ENCODE data around the gene TANGO2. TPM values are rescaled to one million over a fixed set of nuclear protein-coding genes. Genes with fewer than 3 reads are reported as not detected.

Gene TANGO2
- total and polyA plus RNA-seq, 2 experiments from 2014 or later, result 27.3 to 45.0 TPM

DNA sequence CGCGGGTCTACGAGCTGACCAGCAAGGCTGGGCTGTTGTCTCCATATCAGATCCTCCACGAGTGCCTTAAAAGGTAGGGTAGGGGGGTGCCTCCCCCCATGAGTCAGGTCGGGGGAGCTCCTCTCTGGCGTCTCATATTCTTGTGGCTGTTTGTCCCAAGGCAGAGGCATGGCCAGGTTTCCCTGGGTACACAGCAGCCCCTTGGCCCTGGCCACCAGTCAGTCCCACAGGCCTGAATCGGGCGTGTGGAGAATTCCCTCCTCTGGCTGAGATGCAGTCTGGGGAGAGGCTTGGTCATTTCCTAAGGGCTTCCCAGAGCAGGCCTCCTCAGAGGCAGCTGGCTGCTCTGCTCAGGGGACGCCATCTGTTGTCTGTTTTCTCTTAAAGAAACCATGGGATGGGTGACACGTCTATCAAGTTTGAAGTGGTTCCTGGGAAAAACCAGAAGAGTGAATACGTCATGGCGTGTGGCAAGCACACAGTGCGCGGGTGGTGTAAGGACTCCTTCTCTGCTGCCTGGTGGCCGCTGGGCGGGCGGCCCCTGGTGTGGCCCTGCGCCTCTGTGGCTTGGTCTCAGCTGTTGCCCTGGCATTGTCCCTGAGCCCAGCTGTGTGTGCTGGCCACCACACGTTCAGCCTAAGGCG, 85.4 kb downstream of the TANGO2 start:
- H3K27me3 ChIP-seq (replicated peaks; ENCODE audit: insufficient read depth), result no peaks in the 10 kb centered on the region
- H3K36me3 ChIP-seq (ENCODE audit: low read depth), result peaks cover 18% of the 10 kb centered on the region
- 87 to 90% methylated on average over 20 of the region's 20 CpGs for WGBS, 2 experiments (ENCODE audit: low coverage in 1 of 2, low lambda C conversion rate in 2 of 2, missing lambda C conversion rate in 2 of 2)
- in situ Hi-C loops (cut with MboI), result no loop called here
- no peaks in the 10 kb centered on the region for H3K9me3 ChIP-seq (ENCODE audit: low read depth)
- H3K4me1 ChIP-seq (ENCODE audit: insufficient read depth), result no peaks in the 10 kb centered on the region
- DNase-seq, result no peak
- peaks cover 50% of the 10 kb centered on the region for H3K79me2 ChIP-seq (ENCODE audit: insufficient read depth)
- no peak overlapping the region for H2AFZ ChIP-seq
- H3K27ac ChIP-seq, result no peak overlapping the region
- no peaks in the 10 kb centered on the region for H3K9me2 ChIP-seq (ENCODE audit: insufficient read depth)
- no peak overlapping the region for H3K9ac ChIP-seq
- no peak overlapping the region for H3K4me3 ChIP-seq
- no peaks in the 10 kb centered on the region for H4K20me1 ChIP-seq (ENCODE audit: insufficient read depth)
- peaks cover 11% of the 10 kb centered on the region for H3F3A ChIP-seq (ENCODE audit: insufficient read depth)
- TF ChIP-seq EZH2phosphoT487 (IDR thresholded peaks at IDR 0.05; ENCODE audit: insufficient read depth, low read depth) (no peak), EZH2 (IDR thresholded peaks at IDR 0.05; ENCODE audit: insufficient read depth, poor library complexity, severe bottlenecking) (no peak)
- H3K4me2 ChIP-seq (ENCODE audit: unreplicated experiment), result no peak overlapping the region

DNA sequence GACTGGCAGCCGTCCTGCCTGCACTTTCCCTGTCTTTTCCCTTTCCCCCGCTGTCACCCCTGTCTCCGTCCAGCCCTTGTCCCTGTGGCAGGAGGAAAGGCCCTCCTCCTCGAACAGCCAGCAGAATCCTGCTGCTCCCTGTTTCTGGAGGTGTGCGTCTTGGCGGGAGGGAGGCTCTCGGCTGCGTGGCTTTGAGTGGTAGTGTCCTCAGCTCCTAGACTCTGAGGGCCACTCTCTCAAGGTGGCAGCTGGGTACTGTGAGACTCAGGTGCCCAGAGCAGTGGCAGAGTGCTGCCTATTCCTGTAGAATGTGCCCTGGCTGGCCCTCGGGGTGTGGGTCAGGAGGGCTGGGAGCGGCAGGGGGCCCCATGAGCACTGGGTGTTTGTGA, 85.9 kb downstream of the TANGO2 start:
- Histone ChIP-seq H3K27ac (no peak overlapping the region), H3K27me3 (replicated peaks; ENCODE audit: insufficient read depth) (no peaks in the 10 kb centered on the region), H3K79me2 (ENCODE audit: insufficient read depth) (peaks cover 45% of the 10 kb centered on the region), H3F3A (ENCODE audit: insufficient read depth) (peaks cover 13% of the 10 kb centered on the region), H3K36me3 (ENCODE audit: low read depth) (peaks cover 18% of the 10 kb centered on the region), H3K4me1 (ENCODE audit: insufficient read depth) (no peaks in the 10 kb centered on the region), H3K9ac (no peak overlapping the region), H3K4me2 (ENCODE audit: unreplicated experiment) (no peak overlapping the region), H4K20me1 (ENCODE audit: insufficient read depth) (no peaks in the 10 kb centered on the region), H3K4me3 (no peak overlapping the region), H3K9me3 (ENCODE audit: low read depth) (no peaks in the 10 kb centered on the region), H3K9me2 (ENCODE audit: insufficient read depth) (no peaks in the 10 kb centered on the region), H2AFZ (no peak overlapping the region)
- DNase-seq, result no peak
- 89 to 91% methylated on average over 9 to 10 of the region's 10 CpGs for WGBS, 2 experiments (ENCODE audit: low coverage in 1 of 2, low lambda C conversion rate in 2 of 2, missing lambda C conversion rate in 2 of 2)
- TF ChIP-seq EZH2phosphoT487 (IDR thresholded peaks at IDR 0.05; ENCODE audit: insufficient read depth, low read depth) (no peak), EZH2 (IDR thresholded peaks at IDR 0.05; ENCODE audit: insufficient read depth, poor library complexity, severe bottlenecking) (no peak)
- in situ Hi-C loops (cut with MboI), result no loop called here

DNA sequence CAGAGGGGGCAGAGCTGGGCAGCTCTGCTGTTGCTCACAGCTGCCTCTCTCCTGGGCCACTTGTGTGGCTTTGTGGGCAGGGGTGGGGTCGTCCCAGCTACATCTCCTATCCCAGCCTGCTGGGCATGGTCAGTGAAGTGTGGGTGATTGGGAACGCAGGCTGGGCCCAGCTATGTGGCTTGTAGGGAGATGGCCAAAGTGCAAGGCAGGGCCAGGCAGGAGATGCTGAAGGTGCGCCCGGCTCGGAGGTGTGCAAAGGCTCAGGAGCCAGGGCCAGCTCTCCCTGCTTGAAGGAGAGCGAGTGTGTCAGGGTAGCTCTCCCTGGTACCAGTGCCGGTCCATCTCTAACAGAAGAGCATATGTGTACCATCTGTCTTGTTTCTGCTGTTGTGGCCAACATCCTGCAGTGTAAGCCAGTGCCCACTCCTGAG, 86.6 kb downstream of the TANGO2 start:
- Histone ChIP-seq H3K79me2 (ENCODE audit: insufficient read depth) (peaks cover 38% of the 10 kb centered on the region), H3K9ac (no peak overlapping the region), H3K4me2 (ENCODE audit: unreplicated experiment) (no peak overlapping the region), H4K20me1 (ENCODE audit: insufficient read depth) (no peaks in the 10 kb centered on the region), H3K27ac (no peak overlapping the region), H3K4me1 (ENCODE audit: insufficient read depth) (no peaks in the 10 kb centered on the region), H3K27me3 (replicated peaks; ENCODE audit: insufficient read depth) (no peaks in the 10 kb centered on the region), H2AFZ (no peak overlapping the region), H3K36me3 (ENCODE audit: low read depth) (peaks cover 18% of the 10 kb centered on the region), H3K9me2 (ENCODE audit: insufficient read depth) (no peaks in the 10 kb centered on the region), H3K4me3 (no peak overlapping the region), H3K9me3 (ENCODE audit: low read depth) (no peaks in the 10 kb centered on the region), H3F3A (ENCODE audit: insufficient read depth) (peaks cover 17% of the 10 kb centered on the region)
- TF ChIP-seq EZH2phosphoT487 (IDR thresholded peaks at IDR 0.05; ENCODE audit: insufficient read depth, low read depth), result no peak
- no peak for TF ChIP-seq EZH2 (IDR thresholded peaks at IDR 0.05; ENCODE audit: insufficient read depth, poor library complexity, severe bottlenecking)
- WGBS, 2 experiments (ENCODE audit: low coverage in 1 of 2, low lambda C conversion rate in 2 of 2, missing lambda C conversion rate in 2 of 2), result 80 to 87% methylated on average over 6 to 7 of the region's 7 CpGs
- no peak for DNase-seq
- in situ Hi-C loops (cut with MboI), result no loop called here

DNA sequence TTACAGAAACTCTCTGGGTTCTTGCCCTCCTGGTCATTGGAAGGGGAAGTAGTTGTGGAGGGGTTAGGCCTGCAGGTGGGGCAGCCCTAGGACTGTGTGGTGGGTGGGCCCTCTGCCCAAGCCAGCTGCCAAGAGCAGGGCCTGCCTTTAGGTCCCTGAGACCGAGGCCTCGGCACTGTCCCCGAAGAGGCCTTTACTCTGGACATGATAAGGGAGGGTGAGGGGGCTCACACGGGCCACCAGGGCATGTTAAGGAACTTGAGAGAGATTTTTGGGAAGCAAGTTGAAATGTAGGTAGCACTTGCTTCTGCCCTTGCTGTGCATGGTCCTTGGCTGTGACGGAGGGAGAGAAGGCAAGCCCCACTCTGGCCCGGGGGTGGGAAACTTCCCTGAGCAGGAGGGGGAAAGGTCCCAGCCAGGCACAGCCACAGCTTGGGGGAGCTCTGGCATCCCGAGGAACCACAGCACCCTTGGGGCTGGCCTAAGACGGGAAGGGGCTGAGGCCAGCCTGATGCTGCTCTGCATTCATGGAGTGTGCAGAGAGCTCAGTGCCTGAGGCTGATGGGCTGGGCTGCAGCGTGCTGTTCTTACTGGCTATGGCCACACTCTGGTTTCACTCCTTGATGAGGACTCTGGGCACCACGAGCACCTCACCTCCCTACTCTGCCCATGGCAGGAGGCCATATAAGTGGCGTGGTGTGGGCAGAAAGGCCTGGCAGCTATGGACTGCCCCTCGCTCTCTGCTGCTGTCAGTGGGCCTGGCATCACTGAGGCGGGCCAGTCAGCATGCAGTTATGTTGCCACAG, 87.2 kb downstream of the TANGO2 start:
- Histone ChIP-seq H4K20me1 (ENCODE audit: insufficient read depth) (no peaks in the 10 kb centered on the region), H3K9me2 (ENCODE audit: insufficient read depth) (no peaks in the 10 kb centered on the region), H3K9ac (no peak overlapping the region), H3K79me2 (ENCODE audit: insufficient read depth) (peaks cover 33% of the 10 kb centered on the region), H3K27me3 (replicated peaks; ENCODE audit: insufficient read depth) (no peaks in the 10 kb centered on the region), H3K4me1 (ENCODE audit: insufficient read depth) (no peaks in the 10 kb centered on the region), H2AFZ (no peak overlapping the region), H3F3A (ENCODE audit: insufficient read depth) (peaks cover 17% of the 10 kb centered on the region), H3K27ac (no peak overlapping the region), H3K4me3 (no peak overlapping the region), H3K9me3 (ENCODE audit: low read depth) (no peaks in the 10 kb centered on the region), H3K4me2 (ENCODE audit: unreplicated experiment) (no peak overlapping the region), H3K36me3 (ENCODE audit: low read depth) (peaks cover 16% of the 10 kb centered on the region)
- TF ChIP-seq EZH2phosphoT487 (IDR thresholded peaks at IDR 0.05; ENCODE audit: insufficient read depth, low read depth) (no peak), EZH2 (IDR thresholded peaks at IDR 0.05; ENCODE audit: insufficient read depth, poor library complexity, severe bottlenecking) (no peak)
- no peak for DNase-seq
- in situ Hi-C loops (cut with MboI), result no loop called here
- 91 to 93% methylated on average over 13 of the region's 13 CpGs for WGBS, 2 experiments (ENCODE audit: low coverage in 1 of 2, low lambda C conversion rate in 2 of 2, missing lambda C conversion rate in 2 of 2)

Data from GM23248 (cell line).